OCI-LY3 (cell line): ENCODE data around the gene DENND1A.

ENCODE experiments used
- EZH2phosphoT487 ChIP-seq: fragments of 200-600 bp; shearing (Covaris generic); IDR thresholded peaks from 2 replicates; pipeline ENCODE4 v1.6.1; 2018; ENCODE audit warnings: antibody characterized with exemption, mixed run types, low read depth
- TF ChIP-seq, protein P1 (sequence below): fragments of 200-600, 300-600 bp; sonication (generic); IDR thresholded peaks from 2 replicates; pipeline ENCODE4 v1.5.1; 2014; ENCODE audit warnings: antibody characterized with exemption, low read length, low read depth

DNA sequence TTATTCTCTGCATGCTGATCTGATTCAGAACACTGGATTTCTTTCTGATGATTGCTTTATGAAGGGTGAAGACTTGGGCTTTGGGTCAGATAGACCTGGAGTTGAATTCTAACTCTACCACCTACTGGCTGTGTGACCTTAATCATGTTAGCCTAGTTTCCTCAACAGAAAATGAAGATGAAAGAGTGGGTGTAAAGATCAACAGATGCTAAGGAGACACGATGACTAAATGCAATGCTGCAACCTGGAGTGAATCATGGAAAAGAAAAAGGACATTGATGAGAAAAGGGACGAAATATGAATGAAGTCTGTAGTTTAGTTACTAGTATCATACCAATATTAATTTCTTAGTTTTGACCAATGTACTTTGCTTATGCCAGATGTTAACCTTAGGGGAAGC, 27.8 kb upstream of the DENND1A start:
- TF ChIP-seq, protein P1, sequence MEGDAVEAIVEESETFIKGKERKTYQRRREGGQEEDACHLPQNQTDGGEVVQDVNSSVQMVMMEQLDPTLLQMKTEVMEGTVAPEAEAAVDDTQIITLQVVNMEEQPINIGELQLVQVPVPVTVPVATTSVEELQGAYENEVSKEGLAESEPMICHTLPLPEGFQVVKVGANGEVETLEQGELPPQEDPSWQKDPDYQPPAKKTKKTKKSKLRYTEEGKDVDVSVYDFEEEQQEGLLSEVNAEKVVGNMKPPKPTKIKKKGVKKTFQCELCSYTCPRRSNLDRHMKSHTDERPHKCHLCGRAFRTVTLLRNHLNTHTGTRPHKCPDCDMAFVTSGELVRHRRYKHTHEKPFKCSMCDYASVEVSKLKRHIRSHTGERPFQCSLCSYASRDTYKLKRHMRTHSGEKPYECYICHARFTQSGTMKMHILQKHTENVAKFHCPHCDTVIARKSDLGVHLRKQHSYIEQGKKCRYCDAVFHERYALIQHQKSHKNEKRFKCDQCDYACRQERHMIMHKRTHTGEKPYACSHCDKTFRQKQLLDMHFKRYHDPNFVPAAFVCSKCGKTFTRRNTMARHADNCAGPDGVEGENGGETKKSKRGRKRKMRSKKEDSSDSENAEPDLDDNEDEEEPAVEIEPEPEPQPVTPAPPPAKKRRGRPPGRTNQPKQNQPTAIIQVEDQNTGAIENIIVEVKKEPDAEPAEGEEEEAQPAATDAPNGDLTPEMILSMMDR = no peak
- no peak for TF ChIP-seq EZH2phosphoT487
